ENCODE measurements around the gene SELPLG. TPM values are rescaled to one million over a fixed set of nuclear protein-coding genes. Genes with fewer than 3 reads are reported as not detected.
A peak's percentile ranks its signal among the peaks of the same experiment; 100 is the strongest.

SELPLG gene
- total RNA-seq, 2 donors from 2014 or later, result 4.5 to 12.5 TPM

- ATAC-seq (no peak), DNase-seq (no peak)
- intact Hi-C loops (cut with DNase I), result no loop called here
Measured at GRCh38 chr12:108610856-108611605, 22.7 kb downstream of the SELPLG start.

DNA sequence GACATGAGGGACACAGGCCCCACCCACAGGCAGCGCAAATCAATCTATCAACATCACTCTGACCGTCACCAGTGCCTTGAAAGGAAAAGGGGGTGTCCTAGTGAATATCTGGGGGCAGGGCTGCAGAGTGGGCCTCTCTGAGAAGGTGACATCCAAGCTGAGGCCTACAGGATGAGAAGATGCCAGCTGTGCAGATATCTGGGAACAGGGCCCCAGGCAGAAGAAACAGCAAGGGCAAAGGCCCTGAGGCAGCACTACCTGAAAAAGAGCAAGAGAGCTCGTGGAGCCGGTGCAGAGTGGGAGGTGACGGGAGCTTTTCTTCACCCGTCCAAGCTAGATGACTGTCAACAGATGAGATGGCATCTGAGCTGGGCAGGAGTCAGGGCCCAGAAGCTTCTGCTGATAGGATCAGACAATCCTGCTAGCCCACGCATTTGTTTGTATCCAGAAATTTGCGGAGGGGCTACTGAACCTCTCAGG lies 23.3 kb downstream of the SELPLG start:
- intact Hi-C loops (cut with DNase I), result no loop called here
- ATAC-seq (no peak), DNase-seq (no peak)

DNA sequence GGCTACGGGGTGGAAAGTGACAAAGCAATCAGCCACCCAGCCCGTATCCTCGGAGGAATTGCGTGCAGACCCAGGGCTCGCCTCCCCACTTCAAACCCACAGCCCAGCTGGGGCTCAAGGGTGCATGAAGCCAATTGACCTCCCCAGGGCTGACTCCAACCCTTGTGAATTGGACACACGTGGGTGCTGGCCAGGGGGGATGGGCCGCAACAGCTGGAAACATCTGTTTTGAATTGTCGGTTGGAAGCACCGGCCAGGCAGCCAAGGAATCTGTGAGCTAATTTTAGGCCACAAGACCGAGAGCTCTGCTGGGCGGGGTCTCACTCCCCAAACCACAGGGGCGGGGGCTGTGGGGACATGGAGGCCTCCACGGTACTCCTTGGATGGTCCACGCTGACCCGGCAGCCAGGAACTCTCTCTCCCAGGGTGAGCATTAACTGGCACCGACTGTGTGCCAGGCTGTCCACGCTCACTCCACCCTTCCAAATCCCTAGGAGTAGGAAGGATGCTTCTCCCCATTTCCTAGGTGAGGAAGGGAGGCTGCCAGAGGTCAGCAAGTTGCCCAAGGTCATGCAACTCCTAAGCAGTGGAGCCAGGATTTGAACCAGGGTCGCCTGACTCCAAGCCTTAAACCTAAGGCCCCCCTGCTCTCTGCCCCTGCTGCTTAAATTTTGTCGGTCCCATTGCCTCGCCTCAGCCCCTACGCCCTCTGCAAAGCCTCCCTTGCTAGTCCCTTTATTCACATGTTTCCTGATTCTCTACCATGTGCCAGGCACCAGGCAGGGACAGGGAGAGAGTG lies 24.0 kb downstream of the SELPLG start:
- DNase-seq, result peak; percentile 68
- intact Hi-C loops (cut with DNase I), result no loop called here
- ATAC-seq, result peak; percentile 78 to 83

- intact Hi-C loops (cut with DNase I), result no loop called here
Measured at GRCh38 chr12:108608616-108609015, 25.1 kb downstream of the SELPLG start.

GRCh38 chr12:108607981-108608600 lies 25.6 kb downstream of the SELPLG start:
- ATAC-seq (no peak), DNase-seq (no peak)
- intact Hi-C loops (cut with DNase I), result no loop called here

More at GRCh38 chr12:108608616-108609015, 25.1 kb downstream of the SELPLG start:
- no peak for ATAC-seq
- DNase-seq, result no peak

DNA sequence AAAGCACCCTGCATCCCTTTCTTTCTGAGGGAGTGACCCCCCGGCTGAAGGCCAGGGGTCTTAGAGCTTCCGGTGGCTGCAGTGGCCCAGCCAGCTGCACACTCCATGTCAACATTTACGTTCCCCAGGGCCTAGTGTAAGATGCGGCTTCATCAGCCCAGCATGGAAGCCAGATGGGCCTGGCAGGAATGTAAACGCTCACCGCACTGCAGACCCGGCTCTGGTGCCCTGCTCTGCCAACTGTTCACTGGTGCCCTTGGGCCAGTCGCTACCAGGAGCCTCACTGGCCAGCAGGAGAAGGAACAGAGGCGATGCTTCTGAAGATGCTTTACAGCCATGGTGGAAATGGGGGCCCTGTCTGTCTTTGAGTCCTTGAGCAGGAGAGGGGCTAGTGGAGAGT lies 27.2 kb downstream of the SELPLG start:
- intact Hi-C loops (cut with DNase I), result no loop called here
- ATAC-seq (no peak), DNase-seq (no peak)

GRCh38 chr12:108605690-108606406 lies 27.8 kb downstream of the SELPLG start:
- ATAC-seq, result no peak
- intact Hi-C loops (cut with DNase I), result no loop called here

DNA sequence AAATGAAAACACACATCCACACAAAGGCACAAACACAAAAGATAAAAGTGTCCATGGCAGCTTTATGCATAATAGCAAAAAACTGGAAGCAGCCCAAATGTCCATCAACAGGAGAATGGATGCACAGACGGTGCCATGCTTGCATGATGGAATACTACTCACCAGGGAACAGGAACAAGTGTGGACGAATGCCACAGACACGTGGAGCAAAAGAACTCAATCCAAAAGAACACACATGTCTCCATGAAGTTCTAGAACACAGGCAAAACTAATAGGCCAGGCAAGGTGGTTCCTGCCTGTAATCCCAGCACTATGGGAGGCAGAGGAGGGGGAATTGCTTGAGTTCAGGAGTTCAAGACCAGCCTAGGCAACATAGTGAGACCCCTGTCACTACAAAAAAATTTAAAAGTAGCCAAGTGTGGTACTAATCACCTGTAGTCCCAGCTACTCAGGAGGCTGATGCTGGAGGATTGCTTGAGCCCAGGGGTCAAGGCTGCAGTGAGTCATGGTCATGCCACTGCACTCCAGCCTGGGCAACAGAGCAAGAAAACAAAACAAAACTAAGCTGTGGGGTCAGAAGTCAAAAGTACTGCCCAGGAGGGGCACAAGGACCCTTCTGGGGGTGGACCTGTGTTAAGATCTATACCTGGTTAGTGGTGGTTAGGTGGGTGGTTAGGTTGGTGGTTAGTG lies 28.5 kb downstream of the SELPLG start:
- no peak for ATAC-seq
- intact Hi-C loops (cut with DNase I), result no loop called here

More at GRCh38 chr12:108605690-108606406, 27.8 kb downstream of the SELPLG start:
- no peak for DNase-seq

GRCh38 chr12:108604208-108604941 lies 29.3 kb downstream of the SELPLG start:
- intact Hi-C loops (cut with DNase I), result no loop called here
- DNase-seq, result no peak
- no peak for ATAC-seq

More for the DNA sequence above, 28.5 kb downstream of the SELPLG start:
- DNase-seq, result no peak

DNA sequence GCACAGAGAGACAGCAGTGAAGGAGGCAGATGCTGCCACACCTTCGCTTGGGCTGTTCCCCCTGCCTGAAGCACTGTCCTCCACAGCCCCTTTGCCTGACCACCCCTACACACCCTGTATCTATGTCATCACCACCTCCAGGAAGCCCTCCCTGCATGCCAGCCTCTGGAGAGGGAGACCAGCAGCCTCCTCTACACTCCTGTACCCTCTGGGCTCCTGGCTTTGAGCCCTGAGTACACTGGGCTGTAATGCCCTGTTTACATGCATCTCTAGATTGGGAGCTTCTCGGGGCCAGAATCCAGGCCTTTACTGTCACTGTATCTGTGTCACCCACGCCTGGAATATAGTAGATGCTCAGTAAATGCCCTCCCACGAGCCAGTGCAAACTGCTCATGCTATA lies 30.0 kb downstream of the SELPLG start:
- DNase-seq, result no peak
- ATAC-seq, result no peak
- intact Hi-C loops (cut with DNase I), result no loop called here

GRCh38 chr12:108602976-108603704 lies 30.6 kb downstream of the SELPLG start:
- ATAC-seq, result no peak
- intact Hi-C loops (cut with DNase I), result no loop called here
- DNase-seq, result no peak

- intact Hi-C loops (cut with DNase I), result no loop called here
- DNase-seq (no peak), ATAC-seq (no peak)
Measured at GRCh38 chr12:108602209-108602705, 31.4 kb downstream of the SELPLG start.

GRCh38 chr12:108600702-108601007 lies 33.0 kb downstream of the SELPLG start:
- DNase-seq (no peak), ATAC-seq (no peak)
- intact Hi-C loops (cut with DNase I), result no loop called here

DNA sequence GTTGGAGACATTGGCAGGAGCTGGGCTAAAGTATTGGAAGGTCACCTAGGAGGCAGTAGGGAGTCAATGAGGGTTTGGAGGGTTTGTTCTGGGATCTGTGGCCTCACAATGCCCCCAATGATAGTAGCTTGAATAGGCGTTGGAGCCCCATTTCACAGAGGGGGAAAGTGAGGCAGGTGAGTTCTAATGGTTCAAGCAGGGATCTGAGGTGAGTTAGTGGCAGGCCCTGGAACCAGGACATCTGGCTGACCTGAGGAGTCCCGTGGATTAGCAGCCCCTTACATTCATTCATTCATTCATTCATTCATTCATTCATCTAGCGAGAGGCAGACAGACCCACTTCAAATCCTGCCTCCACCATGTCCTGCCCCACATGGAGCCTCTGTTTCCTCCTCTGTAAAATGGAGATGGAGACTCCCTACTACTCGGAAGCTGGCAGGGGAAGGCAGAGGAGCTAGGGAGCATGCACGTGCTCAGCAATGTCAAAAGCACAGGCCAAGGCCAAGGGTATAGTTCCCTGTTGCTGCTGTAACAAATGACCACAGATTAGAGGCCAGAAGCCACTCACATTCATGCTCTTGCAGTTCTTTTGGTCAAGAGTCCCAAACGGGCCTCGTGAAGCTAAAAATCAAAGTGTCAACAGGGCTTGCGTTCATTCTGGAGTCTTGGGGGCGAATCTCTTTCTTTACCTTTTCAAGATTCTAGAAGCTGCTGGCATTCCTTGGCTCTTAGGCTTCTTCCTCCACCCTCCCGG lies 33.6 kb downstream of the SELPLG start:
- ATAC-seq, result no peak
- no peak for DNase-seq
- intact Hi-C loops (cut with DNase I), result no loop called here

- ATAC-seq (no peak), DNase-seq (no peak)
- intact Hi-C loops (cut with DNase I), result no loop called here
Measured at GRCh38 chr12:108599541-108599940, 34.2 kb downstream of the SELPLG start.

DNA sequence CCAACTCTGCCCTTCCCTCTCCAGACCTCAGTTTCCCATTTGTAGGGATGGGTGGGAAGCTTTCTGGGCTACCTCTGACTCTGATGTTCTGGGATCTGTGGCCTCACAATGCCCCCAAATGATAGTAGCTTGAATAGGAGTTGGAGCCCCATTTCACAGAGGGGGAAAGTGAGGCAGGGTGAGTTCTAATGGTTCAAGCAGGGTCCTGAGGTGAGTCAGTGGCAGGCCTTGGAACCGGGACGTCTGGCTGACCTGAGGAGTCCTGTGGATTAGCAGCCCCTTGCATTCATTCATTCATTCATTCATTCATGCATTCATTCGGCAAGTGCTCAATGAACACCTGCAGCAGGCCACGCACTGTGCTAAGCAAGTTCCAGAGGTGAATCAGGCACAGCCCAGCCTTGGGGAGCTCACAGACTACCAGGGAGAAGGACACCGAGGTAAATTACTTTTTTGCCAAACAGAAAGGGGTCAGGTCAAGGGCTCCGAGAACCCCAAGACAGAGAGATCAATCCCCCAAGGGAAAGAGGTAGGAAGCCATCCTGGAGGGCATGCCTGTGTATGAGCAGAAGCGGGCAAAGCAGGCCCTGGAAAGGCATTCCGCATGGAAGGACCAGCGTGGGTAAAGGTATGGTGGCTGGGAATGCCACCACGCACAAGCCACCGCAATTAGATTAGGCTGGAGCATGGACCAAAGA lies 35.0 kb downstream of the SELPLG start:
- DNase-seq, result no peak
- intact Hi-C loops (cut with DNase I), result no loop called here
- no peak for ATAC-seq

Measured in left cardiac atrium (tissue), 4 donors.